MM.1S (cell line): Measurements from ENCODE around the gene NFIX.

ENCODE experiments used
- EZH2 ChIP-seq: fragments of 300-600 bp; sonication (generic); optimal IDR thresholded peaks from 2 replicates; pipeline ENCODE3; 2017; ENCODE audit warnings: low read depth, mild to moderate bottlenecking, antibody characterized with exemption, low read length, mixed read lengths
- TF ChIP-seq, protein P1 (sequence below): fragments of 300-600 bp; sonication (generic); IDR thresholded peaks from 2 replicates; pipeline ENCODE4 v1.5.1; 2016; ENCODE audit warnings: antibody characterized with exemption, low read length, mixed read lengths

DNA sequence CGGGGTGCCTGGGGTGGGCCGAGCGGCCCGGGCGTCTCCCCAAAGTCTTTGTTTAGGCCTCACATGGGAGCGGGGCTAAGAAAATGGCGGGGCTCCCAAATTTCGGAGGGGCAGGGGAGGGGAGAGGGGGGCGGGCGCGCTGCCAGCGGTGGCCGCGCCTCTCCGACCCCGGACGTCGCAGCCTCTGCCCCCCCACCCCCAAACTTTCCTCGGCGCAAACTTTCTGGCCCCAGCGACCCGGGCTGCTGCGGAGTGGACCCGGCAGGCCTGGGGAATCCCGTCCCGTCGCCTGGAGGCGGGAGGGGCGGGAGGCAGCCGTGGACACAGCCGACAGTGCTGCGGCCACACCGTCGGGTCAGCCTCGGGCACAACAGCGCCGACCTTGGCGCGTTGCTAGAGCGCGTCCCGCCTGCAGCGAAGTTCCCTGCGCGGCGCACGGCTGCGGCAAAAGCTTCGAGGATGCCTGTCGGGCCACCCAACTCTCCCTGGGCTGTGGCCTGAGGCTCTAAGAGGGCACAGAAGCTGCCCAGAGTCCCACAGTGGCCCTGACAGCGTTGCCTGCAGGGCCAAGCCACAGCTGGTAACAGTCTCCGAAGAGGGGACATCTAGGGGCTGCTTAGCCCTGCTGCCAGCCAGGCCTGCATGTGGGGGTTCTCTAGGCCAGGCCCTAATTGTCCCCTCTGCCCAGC is 1.3 kb downstream of the NFIX start:
- TF ChIP-seq, protein P1, sequence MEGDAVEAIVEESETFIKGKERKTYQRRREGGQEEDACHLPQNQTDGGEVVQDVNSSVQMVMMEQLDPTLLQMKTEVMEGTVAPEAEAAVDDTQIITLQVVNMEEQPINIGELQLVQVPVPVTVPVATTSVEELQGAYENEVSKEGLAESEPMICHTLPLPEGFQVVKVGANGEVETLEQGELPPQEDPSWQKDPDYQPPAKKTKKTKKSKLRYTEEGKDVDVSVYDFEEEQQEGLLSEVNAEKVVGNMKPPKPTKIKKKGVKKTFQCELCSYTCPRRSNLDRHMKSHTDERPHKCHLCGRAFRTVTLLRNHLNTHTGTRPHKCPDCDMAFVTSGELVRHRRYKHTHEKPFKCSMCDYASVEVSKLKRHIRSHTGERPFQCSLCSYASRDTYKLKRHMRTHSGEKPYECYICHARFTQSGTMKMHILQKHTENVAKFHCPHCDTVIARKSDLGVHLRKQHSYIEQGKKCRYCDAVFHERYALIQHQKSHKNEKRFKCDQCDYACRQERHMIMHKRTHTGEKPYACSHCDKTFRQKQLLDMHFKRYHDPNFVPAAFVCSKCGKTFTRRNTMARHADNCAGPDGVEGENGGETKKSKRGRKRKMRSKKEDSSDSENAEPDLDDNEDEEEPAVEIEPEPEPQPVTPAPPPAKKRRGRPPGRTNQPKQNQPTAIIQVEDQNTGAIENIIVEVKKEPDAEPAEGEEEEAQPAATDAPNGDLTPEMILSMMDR: no peak
- TF ChIP-seq EZH2: no peak
